ENCODE results near the gene NIPAL3.

NIPAL3 gene

DNA sequence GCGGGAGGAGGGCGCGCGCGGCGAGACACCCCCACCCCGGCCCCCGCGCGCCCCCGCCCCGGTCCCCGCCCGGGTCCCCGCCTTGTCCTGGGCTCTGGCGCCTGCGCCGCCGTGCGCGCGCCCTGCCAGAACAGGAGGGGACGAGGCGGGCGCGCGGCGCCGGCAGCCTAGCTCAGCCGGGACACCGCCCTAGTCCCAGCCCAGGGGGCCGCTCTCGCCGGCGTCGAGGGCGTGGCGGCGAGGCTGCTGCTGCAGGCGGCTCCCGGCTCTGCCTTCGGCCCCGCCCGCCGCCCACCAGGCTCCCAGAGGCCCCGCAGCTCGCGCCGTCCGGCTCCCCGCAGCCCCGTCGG lies 87.1 kb downstream of the NIPAL3 start, which contains the start of gene RCAN3:
Gene RCAN3, plus strand, starts transcription at position 128 of the 350 bp plus-strand sequence. CDS start 11,537 bp downstream, outside the sequence.
- peak; percentile 92 for ATAC-seq
- TF ChIP-seq ZFP30 (CRISPR knock-in tag; IDR thresholded peaks at IDR 0.05) (no peak), CSDC2 (CRISPR knock-in tag; IDR thresholded peaks at IDR 0.05) (no peak), OSR1 (CRISPR knock-in tag; IDR thresholded peaks at IDR 0.05) (no peak), PPARA (CRISPR knock-in tag; IDR thresholded peaks at IDR 0.05; ENCODE audit: borderline replicate concordance) (no peak), SNAI2 (CRISPR knock-in tag; IDR thresholded peaks at IDR 0.05) (no peak), ARNTL (CRISPR knock-in tag; IDR thresholded peaks at IDR 0.05; ENCODE audit: borderline replicate concordance, low read depth) (no peak)
- TF ChIP-seq, protein P1, sequence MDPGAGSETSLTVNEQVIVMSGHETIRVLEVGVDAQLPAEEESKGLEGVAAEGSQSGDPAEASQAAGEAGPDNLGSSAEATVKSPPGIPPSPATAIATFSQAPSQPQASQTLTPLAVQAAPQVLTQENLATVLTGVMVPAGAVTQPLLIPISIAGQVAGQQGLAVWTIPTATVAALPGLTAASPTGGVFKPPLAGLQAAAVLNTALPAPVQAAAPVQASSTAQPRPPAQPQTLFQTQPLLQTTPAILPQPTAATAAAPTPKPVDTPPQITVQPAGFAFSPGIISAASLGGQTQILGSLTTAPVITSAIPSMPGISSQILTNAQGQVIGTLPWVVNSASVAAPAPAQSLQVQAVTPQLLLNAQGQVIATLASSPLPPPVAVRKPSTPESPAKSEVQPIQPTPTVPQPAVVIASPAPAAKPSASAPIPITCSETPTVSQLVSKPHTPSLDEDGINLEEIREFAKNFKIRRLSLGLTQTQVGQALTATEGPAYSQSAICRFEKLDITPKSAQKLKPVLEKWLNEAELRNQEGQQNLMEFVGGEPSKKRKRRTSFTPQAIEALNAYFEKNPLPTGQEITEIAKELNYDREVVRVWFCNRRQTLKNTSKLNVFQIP (CRISPR knock-in tag; IDR thresholded peaks at IDR 0.05; ENCODE audit: borderline replicate concordance, low read depth): no peak

DNA sequence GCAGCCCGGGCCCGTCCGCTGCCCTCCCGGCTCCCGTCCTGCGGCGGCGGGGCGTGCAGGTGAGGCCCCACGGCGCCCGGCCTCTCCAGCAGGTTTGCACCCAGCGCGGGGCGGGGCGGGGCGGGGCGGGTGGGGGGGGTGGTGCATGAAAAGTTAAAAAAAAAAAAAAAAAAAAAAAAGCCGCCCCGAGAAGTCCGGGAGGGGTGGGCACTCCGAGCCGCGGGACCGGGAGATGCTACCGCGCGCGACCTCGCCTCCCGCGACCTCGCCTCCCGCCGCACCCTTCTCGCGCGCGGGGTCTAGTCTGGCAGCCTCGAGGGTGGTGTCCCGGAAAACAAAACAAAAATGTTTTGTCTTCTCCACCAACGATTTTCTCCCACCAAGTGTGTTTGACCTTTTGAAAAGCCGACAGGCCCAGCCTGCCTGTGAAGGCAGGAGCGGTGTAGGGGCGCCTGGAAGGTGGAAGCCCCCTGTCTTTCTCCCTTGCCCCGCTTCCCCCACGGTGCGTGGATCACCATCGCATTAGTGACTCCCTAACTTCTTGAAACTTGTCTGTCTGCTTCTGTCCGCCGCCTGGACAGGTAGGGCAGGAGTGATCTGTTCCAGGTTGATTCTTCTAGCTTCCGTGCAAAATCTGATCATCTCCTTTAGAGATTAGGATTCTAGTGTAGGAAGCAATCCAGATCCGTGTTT lies 87.6 kb downstream of the NIPAL3 start:
- no peak for ATAC-seq
- TF ChIP-seq TOX (CRISPR knock-in tag; IDR thresholded peaks at IDR 0.05; ENCODE audit: borderline replicate concordance) (no peak), ZNF70 (CRISPR knock-in tag; IDR thresholded peaks at IDR 0.05) (no peak), ESRRG (CRISPR knock-in tag; IDR thresholded peaks at IDR 0.05) (no peak), SNAI2 (CRISPR knock-in tag; IDR thresholded peaks at IDR 0.05) (no peak), BACH2 (CRISPR knock-in tag; IDR thresholded peaks at IDR 0.05; ENCODE audit: borderline replicate concordance) (no peak), ZNF8 (CRISPR knock-in tag; IDR thresholded peaks at IDR 0.05) (no peak), ARNTL (CRISPR knock-in tag; IDR thresholded peaks at IDR 0.05; ENCODE audit: borderline replicate concordance, low read depth) (no peak), PPARA (CRISPR knock-in tag; IDR thresholded peaks at IDR 0.05; ENCODE audit: borderline replicate concordance) (no peak), GLIS3 (CRISPR knock-in tag; IDR thresholded peaks at IDR 0.05) (no peak), ZNF565 (CRISPR knock-in tag; conservative IDR thresholded peaks at IDR 0.05; ENCODE audit: low read depth) (no peak), RARB (CRISPR knock-in tag; IDR thresholded peaks at IDR 0.05) (no peak)
- TF ChIP-seq, protein P2, sequence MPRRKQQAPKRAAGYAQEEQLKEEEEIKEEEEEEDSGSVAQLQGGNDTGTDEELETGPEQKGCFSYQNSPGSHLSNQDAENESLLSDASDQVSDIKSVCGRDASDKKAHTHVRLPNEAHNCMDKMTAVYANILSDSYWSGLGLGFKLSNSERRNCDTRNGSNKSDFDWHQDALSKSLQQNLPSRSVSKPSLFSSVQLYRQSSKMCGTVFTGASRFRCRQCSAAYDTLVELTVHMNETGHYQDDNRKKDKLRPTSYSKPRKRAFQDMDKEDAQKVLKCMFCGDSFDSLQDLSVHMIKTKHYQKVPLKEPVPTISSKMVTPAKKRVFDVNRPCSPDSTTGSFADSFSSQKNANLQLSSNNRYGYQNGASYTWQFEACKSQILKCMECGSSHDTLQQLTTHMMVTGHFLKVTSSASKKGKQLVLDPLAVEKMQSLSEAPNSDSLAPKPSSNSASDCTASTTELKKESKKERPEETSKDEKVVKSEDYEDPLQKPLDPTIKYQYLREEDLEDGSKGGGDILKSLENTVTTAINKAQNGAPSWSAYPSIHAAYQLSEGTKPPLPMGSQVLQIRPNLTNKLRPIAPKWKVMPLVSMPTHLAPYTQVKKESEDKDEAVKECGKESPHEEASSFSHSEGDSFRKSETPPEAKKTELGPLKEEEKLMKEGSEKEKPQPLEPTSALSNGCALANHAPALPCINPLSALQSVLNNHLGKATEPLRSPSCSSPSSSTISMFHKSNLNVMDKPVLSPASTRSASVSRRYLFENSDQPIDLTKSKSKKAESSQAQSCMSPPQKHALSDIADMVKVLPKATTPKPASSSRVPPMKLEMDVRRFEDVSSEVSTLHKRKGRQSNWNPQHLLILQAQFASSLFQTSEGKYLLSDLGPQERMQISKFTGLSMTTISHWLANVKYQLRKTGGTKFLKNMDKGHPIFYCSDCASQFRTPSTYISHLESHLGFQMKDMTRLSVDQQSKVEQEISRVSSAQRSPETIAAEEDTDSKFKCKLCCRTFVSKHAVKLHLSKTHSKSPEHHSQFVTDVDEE (CRISPR knock-in tag; IDR thresholded peaks at IDR 0.05): no peak
- TF ChIP-seq, protein P1 (CRISPR knock-in tag; IDR thresholded peaks at IDR 0.05; ENCODE audit: borderline replicate concordance, low read depth): no peak

DNA sequence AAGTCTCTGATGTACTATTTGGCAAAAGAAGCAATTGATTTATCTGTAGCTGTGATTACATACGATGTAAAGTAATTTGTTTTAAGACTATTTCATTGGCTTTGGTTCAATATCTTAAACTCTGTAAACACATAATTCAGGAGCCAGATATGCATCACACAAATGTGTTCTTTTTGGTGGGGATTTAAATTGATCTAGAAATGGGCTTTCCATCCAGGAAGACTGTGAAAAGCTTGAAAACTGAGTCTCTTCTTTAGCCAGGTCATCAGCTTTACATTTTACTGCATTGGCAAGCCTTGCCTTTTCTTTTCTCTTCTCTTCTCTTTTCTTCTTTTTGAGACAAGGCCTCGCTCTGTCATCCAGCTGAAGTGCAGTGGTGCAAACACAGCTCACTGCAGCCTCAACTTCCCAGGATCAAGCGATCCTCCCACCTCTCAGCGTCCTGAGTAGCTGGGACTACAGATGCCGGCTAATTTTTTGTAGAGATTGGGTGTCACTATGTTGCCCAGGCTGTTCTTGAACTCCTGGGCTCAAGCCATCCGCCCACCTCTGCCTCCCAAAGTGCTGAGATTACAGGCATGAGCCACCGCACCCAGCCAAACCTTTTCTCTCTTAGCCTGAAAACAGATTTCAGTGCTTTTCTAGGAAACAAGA lies 88.4 kb downstream of the NIPAL3 start:
- no peak for ATAC-seq
- no peak for TF ChIP-seq OSR1 (CRISPR knock-in tag; IDR thresholded peaks at IDR 0.05)
- no peak for TF ChIP-seq ZNF8 (CRISPR knock-in tag; IDR thresholded peaks at IDR 0.05)
- TF ChIP-seq PPARA (CRISPR knock-in tag; IDR thresholded peaks at IDR 0.05; ENCODE audit: borderline replicate concordance): no peak
- TF ChIP-seq, protein P1 (CRISPR knock-in tag; IDR thresholded peaks at IDR 0.05; ENCODE audit: borderline replicate concordance, low read depth): no peak
- TF ChIP-seq ZFP30 (CRISPR knock-in tag; IDR thresholded peaks at IDR 0.05): no peak
- no peak for TF ChIP-seq ZNF70 (CRISPR knock-in tag; IDR thresholded peaks at IDR 0.05)
- TF ChIP-seq ARNTL (CRISPR knock-in tag; IDR thresholded peaks at IDR 0.05; ENCODE audit: borderline replicate concordance, low read depth): no peak
- no peak for TF ChIP-seq GLIS3 (CRISPR knock-in tag; IDR thresholded peaks at IDR 0.05)
- TF ChIP-seq ISL1 (CRISPR knock-in tag; IDR thresholded peaks at IDR 0.05): no peak
- TF ChIP-seq, protein P3, sequence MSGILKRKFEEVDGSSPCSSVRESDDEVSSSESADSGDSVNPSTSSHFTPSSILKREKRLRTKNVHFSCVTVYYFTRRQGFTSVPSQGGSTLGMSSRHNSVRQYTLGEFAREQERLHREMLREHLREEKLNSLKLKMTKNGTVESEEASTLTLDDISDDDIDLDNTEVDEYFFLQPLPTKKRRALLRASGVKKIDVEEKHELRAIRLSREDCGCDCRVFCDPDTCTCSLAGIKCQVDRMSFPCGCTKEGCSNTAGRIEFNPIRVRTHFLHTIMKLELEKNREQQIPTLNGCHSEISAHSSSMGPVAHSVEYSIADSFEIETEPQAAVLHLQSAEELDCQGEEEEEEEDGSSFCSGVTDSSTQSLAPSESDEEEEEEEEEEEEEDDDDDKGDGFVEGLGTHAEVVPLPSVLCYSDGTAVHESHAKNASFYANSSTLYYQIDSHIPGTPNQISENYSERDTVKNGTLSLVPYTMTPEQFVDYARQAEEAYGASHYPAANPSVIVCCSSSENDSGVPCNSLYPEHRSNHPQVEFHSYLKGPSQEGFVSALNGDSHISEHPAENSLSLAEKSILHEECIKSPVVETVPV (CRISPR knock-in tag; IDR thresholded peaks at IDR 0.05): no peak
